Bronchial epithelial cell (primary cell): Measurements from ENCODE around the gene COLEC12. TPM values are rescaled to one million over a fixed set of nuclear protein-coding genes. Genes with fewer than 3 reads are reported as not detected.
A peak's percentile ranks its signal among the peaks of the same experiment; 100 is the strongest.

ENCODE experiments used
- DNase-seq: peaks from one replicate; pipeline ENCODE4 v3.0.0-alpha.2; 2010; ENCODE audit warnings: low read depth
- FAIRE-seq: peaks from 2 replicates; lab custom pipeline; 2011; peaks lifted over from hg19 to GRCh38; lab: Jason Lieb, UNC
- H3K27me3 ChIP-seq: 2 replicates; pipeline ENCODE4 v1.5.1; 2011; ENCODE audit warnings: low read length; ENCODE audit not compliant: control insufficient read depth, insufficient read depth
- H3K36me3 ChIP-seq: 2 replicates; pipeline ENCODE4 v1.5.1; 2011; ENCODE audit warnings: low read length; ENCODE audit not compliant: control insufficient read depth, insufficient read depth
- H3K4me3 ChIP-seq: 2 replicates; pipeline ENCODE4 v1.5.1; 2011; ENCODE audit warnings: mild to moderate bottlenecking, low read depth, low read length, control low read depth
- CTCF ChIP-seq: IDR thresholded peaks from 2 replicates; pipeline ENCODE4 v1.5.1; 2011; ENCODE audit warnings: mild to moderate bottlenecking, moderate library complexity, low read length, control low read depth, inconsistent platforms; ENCODE audit not compliant: insufficient read depth, severe bottlenecking
- total RNA-seq: library from RNA; depleted of rRNA; stranded (reverse); fragments of >200 nt; gene quantifications from 2 replicates; pipeline ENCODE4 v1.2.1, GENCODE V29; 2014

COLEC12 gene
- total RNA-seq, 1 donor from 2014 or later: 0.53 TPM

GRCh38 chr18:417495-417894 is 83.0 kb downstream of the COLEC12 start:
- DNase-seq: no peak
- no peak for FAIRE-seq
- no peak for TF ChIP-seq CTCF
- no peak overlapping the region for H3K4me3 ChIP-seq
- H3K36me3 ChIP-seq: no peaks in the 10 kb centered on the region
- no peaks in the 10 kb centered on the region for H3K27me3 ChIP-seq

- no peak for FAIRE-seq
Observed at GRCh38 chr18:416930-417329, 83.6 kb downstream of the COLEC12 start.

GRCh38 chr18:415617-416612 is 84.6 kb downstream of the COLEC12 start:
- H3K27me3 ChIP-seq: no peaks in the 10 kb centered on the region
- H3K4me3 ChIP-seq: no peak overlapping the region
- FAIRE-seq: no peak
- H3K36me3 ChIP-seq: no peaks in the 10 kb centered on the region
- no peak for TF ChIP-seq CTCF
- peak; percentile 29 for DNase-seq

More at GRCh38 chr18:416930-417329, 83.6 kb downstream of the COLEC12 start:
- no peak for DNase-seq
- TF ChIP-seq CTCF: no peak
- Histone ChIP-seq H3K4me3 (no peak overlapping the region), H3K27me3 (no peaks in the 10 kb centered on the region), H3K36me3 (no peaks in the 10 kb centered on the region)

GRCh38 chr18:415047-415446 is 85.5 kb downstream of the COLEC12 start:
- no peaks in the 10 kb centered on the region for H3K27me3 ChIP-seq
- no peak for TF ChIP-seq CTCF
- no peak overlapping the region for H3K4me3 ChIP-seq
- H3K36me3 ChIP-seq: no peaks in the 10 kb centered on the region
- no peak for FAIRE-seq
- no peak for DNase-seq

GRCh38 chr18:413233-413632 is 87.3 kb downstream of the COLEC12 start:
- TF ChIP-seq CTCF: no peak
- H3K36me3 ChIP-seq: no peaks in the 10 kb centered on the region
- H3K4me3 ChIP-seq: no peak overlapping the region
- FAIRE-seq (no peak), DNase-seq (peak; percentile 18)
- no peaks in the 10 kb centered on the region for H3K27me3 ChIP-seq
